Anterior cingulate cortex (tissue), 58 donors: ENCODE data around the gene PPM1F.

ENCODE experiments used
- DNase-seq, 58 donors: peaks; one replicate each; lab custom pipeline; 2025; lab: John Stamatoyannopoulos, UW

PPM1F gene

DNA sequence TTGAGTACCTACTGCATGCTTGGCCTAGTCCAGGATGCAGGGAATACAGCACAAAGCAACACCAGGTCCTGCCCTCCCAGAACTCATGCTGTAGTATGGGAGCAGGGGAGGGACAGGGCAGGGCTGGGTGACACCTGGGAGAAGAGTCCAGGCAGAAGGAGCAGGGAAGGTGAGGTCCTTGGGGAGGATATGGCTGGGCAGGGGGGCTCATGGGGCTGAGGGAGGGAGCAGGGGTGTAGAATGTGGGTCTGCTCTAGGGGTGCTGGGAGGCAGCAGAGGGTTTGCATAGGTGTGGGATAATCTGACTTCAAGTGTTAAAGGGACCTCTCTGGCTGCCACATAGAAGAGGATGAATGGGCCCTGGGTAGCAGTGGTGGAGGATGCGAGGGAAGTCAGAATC, 25.2 kb upstream of the PPM1F start:
- no peak for DNase-seq

DNA sequence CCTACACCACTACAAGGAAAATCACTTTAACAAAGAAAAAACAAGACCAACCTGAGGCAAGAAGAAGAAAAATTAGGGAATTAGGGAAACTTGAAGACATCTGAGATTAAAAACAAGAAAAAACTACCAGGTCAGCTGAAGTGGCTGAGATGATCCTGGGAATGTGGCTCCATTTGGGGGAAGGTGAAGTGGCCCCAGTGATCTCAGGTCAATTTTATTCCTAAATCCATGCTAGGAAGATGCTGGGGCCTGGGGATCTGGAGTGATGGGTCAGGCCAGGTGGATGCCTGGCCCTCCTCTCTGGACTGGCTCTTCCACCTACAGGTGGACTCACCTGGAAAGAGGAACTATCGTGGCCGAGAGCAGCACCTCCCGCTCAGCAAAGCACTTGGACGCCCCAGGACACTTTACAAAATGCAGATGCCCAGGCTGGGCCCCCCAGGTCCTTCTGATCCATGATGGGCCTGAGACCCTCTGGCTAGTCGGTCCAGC, 23.3 kb upstream of the PPM1F start:
- DNase-seq, result no peak

DNA sequence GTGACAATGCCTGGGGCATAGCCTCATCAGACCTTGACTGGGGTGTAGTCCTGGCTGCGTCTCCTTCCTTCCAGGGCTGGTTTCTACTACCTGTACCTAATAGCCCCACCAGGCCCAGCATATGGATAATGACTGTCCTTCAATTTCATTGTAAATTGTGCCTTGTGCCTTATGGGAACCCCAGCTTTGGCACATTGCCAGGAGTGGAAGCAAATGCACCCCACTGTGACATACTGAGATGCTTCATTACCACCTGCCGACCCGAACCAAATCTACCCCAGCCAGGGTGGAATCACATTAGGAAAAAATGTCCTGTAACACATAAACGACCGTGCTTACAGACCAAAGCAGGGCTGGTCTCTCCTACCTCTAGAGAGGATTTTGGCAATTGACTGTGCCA, 22.6 kb upstream of the PPM1F start:
- DNase-seq, result no peak

DNA sequence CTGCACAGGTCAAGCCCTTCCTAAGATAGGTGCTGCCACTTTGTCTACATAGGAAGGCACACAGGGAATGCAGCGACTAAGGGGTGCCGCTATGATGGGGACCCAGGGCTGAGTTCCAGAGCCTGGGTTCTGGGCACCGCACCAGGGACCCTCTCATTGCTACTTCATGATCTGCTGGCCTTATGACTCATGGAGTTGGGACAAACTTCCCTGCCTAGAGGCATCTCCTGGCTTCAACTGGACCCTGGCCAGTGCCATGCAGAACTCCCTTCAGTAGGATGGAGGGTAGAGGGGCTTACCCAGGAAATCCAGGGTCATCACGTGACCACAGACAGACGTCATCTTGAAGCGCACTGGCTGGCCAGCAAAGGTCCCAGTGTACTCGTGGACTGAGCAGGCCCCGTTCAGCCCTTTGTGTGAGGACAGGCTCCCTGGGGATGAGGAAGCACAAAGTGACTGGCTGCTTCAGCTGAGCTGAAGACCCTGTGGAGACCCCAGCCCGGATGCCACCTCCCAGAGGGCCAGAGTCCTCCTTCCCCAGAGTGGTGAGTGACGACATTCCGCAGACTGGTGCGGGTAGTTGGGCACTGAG, 21.5 kb upstream of the PPM1F start:
- no peak for DNase-seq

DNA sequence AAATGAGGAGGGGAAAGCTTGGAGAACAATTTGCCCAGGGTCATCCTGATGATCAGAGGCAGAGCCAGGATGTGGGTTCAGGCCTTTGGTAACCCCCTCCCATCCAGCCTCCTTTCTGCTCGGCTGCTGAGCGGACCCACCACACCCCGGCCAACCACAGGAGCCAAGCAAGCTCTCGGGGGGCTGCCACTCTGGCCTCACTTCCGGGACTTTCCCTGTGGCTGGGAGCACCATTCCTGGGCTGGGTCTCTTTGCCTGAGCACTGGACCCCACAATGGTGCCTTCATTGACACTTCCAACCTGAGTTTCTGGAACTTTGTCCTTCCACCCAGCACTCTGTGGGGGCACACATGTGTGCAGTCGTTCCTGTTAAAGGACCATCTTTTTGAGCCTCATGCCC, 20.2 kb upstream of the PPM1F start:
- no peak for DNase-seq

DNA sequence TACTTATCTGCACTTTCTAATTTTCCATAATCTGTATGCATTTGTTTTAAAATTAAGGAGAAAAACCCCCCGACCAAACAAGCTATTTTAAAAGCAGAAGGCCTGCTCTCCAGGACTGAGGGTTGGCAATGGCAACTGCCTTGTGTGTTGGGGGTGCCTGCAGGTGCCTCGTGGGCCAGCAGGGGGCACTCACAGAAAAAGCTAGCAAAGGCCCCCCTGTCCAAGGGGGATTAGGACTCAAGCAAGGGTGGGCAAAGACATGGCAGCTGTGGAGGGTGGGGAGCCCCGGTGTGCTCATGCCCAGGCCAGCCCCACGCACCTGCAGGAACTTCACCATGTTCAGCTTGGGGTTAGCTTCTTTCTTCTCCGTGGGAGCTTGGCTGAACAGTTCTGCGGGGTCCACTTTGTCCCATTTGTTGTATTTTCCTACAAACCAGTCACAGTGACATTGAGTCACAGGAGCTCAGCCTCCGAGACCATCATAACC, 19.7 kb upstream of the PPM1F start:
- peak in 12 of 58 donors; percentile 3 to 40 (median 11) for DNase-seq

DNA sequence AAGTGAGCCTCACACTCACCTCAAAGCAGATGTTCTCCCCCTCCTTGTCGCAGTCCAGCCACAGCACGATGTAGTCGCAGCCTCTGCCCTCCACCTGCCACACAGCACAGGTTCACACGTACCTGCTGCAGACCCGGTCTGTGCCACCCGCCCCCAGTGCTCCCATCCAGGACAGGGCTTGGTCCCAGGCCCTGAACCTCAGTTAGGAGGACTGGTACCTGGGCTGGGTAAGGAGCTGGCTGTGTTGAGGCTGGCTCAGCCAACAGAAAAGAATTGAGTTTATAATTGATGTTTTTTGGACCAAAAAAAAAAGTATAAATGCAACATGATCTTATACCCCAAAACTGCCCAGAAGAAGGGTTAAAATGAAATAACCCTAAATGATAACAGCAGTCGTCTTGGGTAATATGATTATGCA, 19.2 kb upstream of the PPM1F start:
- DNase-seq, result no peak

DNA sequence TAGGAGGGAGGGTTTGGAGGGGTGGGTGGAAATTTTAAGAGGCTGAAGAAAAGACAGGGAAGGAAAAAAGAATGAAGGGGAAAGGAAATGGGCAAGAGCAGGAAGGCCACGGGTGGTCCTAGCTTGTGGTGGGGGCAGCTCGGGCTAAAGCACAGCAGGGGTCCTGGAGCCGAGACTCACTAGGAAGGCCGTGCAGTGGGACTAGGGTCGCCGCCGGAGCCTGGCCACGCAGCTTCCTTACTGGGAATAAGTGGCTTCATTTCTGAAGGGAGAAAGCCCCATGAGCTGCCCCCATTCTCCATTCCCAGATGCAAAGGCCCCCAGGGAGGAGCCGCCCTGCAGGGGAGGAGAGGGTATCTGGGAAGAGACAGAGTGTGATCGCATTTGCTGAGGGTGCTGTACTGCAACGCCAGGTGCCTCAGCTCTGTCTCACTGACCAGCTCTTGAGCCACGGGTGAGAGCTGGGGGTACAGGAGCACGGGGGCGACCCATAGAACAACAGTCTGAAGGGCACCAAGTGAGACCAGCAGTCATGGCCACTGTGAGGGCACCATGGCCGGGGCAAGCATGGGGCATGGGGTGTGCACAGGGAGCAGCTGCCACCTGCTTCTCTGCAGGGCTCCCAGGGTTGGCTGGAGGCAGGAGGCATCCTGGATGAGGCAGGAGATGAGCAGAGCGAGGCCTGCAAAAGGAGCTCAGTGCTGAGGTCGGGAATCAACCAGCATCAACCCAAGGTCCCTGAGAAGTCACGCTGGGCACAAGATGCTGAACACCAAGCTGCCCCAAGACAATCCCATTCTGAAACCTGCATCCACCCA, 18.4 kb upstream of the PPM1F start:
- no peak for DNase-seq

DNA sequence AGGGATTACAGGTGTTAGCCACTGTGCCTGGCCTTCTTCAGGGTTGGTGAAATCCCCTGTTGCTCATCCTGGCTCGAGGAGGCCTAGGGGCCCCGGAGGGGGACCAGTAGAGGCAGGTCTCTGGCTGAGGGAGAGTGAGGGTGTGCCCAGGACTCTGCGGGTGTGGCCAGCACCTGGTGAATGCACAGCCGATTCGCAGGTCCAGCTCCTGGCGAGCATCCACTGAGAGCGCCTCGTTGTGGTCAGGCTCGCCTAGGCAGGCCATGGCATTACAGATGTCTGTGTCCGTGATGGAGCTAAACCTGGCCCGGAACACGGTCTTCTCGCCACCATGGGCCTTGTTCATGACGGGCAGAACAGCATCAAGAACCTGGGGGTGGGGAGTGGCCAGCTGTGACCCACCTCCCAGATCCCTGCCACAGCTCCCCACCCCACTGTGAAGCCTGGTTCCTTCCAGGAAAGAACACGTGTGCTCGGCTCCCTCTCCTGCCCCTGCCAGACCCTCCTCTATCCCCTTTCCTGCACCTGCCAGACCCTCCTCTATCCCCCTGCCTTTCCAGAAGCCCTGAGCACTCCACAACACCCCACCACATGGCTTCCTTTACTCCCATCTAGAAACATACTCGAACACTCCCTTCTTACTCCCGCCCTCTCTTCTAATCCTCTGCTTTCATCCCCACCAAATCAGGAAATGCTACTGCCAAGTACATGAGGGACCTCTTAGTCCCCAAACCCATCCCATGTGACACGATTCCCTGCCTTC, 17.6 kb upstream of the PPM1F start:
- no peak for DNase-seq

DNA sequence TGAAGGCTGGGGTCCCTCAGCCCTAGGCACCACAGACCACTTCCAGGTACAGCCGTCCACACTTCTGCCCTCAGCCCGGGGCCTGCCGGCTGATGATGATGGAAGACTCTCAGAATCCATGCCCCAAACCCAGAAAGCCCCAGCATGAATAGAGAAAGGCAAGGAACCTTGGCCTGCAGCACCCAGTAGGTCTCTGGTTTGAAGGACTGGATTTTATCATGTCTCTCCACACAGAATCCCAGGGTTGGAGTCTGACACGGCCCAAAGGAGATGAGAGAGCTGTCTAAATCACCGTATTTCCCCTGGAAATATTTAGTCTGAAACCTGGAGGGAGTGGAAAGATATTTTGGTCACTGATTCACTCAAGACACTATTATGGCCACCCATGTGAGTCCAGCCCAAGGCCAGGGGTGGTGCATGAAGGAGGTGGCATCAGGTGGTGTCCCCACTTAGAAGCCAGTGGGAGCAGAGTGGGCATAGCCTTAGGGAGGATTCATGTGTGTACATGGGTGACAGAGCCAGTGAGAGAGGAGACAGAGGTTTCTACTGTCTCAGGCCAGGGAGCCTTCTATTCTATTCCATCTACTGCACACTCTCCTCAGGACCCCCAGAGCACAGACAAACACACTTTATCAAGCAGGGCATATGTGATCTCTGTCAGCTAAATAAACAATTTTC, 15.9 kb upstream of the PPM1F start:
- DNase-seq, result no peak

DNA sequence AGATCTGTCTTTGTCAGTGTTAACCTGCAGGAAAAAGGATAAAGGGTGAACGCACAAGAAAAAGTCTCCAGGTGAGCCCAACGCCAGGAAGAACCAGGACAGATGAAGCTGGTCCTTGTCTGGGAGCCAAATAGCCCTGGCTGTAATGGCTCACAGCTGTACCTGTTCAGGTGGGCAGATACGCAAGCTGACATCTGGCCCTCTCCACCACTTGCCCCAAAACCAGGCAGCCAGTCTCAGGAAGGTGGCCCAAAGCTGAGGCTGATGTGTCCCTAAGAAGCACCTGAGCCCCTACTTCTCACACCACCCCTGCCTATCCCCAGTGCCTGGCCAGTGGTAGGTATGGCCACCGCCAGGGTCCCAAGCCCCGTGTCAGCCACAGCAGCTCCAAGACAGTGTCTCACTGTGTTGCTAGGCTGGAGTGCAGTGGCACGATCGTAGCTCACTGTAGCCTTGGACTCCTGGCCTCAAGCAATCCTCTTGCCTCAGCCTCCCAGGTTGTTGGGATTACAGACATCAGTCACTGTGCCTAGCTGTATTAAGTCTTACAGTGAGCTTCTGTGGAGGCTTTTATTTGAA, 15.1 kb upstream of the PPM1F start:
- no peak for DNase-seq

DNA sequence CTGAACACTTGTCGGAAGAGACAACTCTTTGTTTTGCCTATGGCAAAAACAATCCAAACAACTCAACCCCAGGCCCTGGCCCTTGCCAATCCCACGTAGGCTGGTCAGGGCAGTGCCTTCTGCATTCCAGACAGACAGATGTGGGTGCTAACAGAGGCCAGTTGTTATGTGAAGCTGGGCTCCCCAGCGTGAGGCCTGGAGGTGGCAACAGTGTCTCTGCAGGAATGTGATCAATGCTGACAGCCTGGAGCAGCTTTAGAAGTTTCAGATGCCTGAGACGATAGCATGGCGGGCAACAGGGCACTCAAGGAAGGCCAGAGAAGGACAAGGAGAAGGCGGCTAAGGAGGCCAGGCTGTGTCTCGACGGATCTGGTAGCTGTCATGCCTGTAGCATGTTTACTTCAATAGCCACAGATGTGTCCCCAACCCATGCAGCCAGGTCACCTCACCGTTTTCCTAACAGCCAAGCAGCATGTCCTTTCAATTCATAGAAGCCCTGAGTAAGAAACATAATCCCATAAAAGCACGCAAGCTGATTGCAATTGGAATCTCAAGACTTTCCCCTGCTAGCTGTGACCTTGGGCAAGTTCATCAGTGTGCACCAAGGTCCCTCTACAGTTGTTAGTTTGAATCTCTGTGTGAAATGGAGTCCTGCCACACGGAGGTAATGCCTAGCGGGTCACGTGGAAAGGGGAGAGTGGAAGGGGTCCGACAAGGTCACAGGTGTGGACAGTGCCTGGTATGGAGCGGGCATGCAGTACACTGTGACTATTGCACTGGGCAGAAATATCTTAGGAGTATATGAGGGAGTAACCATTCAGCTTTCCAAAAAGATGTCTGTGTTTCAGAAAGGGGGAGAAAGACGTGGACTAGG, 14.2 kb upstream of the PPM1F start:
- no peak for DNase-seq

DNA sequence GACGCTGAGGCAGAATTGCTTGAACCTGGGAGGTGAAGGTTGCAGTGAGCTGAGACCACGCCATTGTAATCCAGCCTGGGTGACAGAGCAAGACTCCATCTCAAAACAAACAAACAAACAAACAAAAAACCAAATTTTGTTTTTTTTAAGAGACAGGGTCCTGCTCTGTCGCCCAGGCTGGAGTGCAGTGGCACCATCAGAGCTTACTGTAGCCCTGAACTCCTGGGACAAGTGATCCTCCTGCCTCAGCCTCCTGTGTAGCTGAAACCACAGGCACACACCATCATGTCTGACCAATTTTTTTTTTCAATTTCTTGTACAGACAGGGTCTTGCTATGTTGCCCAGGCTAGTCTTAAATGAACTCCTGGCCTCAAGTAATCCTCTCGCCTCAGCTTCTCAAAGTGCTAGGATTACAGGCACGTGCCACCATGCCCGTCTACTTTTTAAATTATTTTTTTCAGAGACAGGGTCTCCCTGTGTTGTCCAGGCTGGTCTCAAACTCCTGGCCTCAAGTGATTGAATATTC, 13.2 kb upstream of the PPM1F start:
- no peak for DNase-seq

DNA sequence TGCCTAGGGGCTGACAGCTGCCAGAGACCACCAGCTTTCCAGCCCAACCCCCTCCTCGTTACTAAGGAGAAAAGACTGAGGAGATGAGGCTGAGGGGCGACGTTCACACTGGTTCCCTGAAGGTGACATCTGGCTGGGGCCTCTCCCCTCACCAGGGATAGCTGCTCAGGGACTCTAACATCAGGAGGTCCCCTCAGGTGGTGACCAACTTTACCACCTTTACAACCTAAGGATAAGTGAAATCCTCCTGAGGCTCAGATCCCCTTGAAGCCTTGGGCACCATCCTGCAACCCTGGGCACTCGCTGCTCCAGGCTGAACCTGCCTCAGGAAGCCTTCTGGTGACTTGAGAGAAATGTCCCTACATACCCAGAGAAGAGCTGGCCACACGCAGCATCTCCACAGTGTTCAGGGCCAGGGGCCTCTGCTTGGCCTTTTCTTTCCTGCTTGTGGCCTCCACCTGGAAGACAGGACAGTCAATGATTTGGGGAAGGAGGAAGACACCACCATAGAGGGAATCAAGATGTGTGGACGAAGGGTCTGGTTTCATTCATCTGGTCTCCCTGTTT, 12.4 kb upstream of the PPM1F start:
- DNase-seq, result no peak

DNA sequence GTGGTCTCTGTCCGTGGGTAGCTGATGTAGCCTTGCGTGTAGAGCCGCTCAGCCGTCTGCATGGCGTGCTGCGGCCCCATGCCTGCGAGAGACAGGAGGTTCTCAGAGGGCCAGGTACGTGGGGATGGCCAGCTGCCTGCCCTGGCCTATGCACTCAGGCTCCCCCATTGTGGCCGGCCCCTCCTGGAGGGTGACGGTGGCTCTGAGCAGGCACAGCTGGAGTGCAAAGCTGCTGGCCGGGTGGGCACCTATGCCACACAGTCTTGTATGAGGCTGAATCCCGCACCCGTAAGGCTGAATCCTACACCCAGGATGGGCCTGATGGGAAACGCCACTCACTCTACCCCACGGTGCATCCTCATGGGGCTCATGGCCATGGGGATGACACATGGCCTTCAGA, 11.6 kb upstream of the PPM1F start:
- no peak for DNase-seq

DNA sequence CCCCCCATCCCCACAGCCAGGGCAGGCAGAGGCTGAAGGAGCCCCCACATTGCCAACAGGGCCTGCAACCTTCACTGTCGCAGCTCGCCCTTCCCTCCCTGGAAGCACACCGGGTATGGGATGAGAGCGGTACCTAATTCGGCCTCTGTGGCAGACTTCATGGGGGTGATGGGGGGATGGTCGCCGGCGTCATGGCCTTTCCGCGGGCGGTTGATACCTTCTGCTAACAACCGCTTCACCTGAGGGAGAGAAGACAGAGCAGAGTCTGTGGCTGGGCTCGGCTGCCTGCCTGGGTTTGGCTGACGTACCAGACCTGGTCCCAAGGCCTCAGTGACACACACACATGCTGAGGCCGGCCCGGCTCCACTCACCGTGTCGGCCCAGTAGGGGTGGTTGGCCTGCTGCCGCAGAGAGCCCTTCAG, 11.2 kb upstream of the PPM1F start:
- DNase-seq, result no peak

DNA sequence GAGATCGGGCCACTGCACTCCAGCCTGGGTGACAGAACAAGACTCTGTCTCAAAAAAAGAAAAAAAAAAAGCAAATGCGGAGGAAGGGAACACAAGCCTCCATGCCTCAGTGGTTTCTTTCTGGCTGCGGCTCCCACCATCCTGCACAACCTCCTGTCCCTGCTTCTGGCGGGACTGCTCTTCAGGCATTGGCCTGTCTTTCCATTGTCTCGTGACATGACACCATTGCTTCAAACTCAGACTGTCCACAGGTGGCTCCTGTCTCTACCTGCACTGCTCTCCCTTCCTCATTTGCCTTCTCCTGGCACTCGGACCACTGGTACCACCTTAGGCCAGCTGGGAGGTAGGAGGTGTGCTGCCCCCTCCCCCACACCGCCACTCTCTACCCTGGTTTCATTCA, 10.6 kb upstream of the PPM1F start:
- no peak for DNase-seq

DNA sequence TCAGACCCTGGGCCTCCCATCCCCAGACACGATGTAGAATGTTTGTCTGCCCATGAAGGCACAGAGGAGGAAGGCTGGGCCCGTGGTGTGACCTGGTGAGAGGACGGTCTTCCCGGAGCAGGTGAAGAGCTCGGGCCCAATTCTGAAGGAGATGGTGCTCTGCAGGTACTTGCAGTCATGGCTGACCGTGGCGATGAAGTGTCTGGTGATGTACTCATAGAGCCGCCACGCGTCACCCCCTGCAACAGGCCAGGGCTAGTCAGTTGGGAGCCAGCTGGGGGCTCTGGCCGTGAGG, 10.0 kb upstream of the PPM1F start:
- DNase-seq, result no peak
